ENCODE measurements around the gene CCL25.
"Not testable (repeated sequence)": the region's sequence is repeated elsewhere in the genome, so short reads cannot be mapped to it uniquely, and the experiment has no call there.

Gene CCL25

DNA sequence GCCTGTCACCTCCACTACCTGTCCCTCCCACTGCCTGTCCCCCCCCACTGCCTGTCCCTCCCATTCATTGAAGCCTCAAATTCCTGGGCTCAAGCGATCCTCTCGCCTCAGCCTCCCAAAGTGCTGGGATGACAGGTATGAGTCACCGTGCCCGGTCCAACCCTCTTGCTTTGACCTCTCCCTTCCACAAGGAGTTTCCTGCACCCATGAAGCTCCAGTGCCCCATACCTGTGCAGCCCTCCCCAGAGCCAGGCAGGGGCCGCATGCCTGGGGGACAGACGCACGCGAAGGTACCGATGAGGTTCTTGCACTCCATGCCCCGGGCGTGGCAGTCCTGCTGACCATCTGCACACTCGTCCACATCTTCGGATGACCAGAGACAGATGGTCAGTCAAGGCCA lies 34.3 kb downstream of the CCL25 start:
- DNase-seq, result no peak

DNA sequence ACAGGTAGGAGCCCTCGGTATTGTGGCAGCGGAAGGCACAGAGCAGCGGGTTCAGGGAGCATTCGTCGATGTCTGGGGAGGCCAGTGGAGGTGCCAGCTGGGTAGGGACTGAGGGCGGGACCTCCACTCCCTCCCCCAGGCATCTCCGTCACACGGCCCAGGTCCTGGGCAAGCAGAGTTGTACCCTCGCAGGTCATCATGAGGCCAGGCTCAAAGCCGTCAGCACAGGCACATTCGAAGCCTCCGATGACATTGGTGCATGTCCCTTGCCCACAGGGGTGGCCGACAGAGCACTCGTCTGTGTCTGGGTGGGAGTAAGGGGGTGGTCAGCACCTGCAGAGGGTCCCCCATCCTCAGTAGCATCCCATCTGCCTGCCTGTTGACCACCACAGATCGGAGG lies 35.3 kb downstream of the CCL25 start:
- no peak for DNase-seq

DNA sequence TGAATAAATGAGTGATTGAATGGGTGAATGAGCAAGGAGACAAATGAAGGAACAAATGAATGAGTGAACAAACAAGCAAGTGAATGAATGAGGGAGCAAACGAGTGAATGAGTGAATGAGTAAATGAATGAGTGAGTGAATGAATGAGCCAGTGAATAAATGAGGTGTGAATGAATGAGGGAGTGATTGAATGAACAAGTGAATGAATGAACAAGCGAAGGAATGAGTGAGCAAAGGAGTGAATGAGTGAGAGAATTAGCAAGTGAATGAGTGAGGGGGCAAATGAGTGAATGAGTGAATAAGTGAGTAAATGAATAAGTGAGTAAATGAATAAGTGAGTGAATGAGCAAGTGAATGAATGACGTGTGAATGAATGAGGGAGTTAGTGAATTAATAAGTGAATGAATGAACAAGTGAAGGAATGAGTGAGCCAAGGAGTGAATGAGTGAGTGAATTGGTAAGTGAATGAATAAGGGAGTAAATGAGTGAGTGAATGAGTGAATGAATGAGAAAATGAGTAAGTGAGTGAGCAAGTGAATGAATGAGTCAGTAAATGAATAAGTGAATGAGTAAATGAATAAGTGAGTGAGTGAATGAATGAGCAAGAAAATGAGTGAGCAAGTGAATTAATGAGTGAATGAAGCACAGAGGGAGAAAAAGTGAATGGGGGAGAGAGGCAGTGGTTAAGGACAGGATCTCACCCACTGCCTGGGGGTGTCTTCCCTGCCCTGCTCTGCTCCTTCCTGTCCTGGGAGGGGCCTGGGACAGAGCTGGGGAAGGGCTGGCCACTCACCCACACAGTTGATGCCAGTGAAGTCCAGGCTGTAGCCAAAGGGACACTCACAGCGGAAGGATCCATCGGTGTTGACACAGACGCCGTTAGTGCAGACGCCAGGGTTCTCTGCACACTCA lies 36.4 kb downstream of the CCL25 start:
- no peak for DNase-seq

DNA sequence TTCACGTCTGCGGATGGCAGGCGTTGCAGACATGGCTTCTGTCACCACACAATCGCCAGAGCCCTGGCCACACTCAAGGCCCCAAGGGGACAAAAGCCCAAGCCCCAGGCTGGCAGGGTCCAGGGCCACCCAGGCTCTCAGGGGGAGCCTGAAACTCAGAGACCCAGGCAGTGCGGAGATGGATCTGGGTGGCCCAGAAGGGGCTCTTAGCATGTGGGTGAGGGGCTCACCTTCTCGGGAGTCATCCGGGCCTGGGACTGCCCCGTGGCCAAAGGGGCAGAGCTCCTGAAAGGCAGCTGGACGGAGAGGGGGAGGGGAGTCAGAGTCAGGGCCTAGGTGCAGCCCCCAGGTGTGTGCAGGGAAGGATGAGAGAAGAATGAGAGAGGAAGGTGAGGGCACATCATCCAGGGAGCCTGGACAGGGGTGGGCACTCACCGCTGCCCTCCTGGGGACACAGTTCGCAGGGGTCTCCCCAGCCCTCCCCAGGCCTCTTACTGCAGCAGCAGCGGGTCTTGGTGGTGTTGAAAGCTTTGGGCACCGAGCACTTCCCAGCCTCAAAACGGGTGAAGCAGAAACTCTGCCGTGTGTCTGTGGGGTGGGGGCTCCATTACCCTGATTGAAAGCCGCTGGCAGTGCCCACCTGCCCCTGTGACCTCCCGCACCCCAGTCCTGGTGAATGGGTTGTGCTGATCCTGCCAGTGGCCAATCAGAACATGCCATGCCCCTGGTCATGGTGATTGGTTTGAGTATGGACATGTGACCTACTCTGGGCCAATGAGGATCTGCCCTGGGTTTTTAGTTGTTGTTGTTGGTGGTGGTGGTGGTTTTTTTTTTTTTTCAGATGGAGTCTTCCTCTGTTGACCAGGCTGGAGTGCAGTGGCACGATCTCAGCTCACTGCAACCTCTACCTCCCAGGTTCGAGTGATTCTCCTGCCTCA lies 37.4 kb downstream of the CCL25 start:
- no peak for DNase-seq

DNA sequence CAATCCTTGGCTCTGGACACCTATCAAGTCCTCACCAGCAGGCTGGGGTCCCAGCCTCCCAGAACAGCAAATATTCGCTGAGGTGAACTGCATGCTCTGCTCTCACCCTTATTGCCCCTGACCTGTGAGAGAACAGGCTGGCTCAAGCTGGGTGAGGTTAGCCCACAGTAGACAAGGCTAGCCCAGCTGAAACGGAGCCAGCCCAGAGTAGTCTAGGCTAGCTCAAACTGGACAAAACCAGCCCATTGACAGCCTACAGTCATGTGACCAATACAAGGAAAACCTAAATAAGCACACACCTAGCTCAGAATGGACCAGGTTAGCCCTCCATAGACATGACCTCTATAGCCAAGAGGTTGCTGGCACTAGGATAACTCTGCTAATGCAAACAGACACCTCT lies 38.4 kb downstream of the CCL25 start:
- DNase-seq, result no peak

DNA sequence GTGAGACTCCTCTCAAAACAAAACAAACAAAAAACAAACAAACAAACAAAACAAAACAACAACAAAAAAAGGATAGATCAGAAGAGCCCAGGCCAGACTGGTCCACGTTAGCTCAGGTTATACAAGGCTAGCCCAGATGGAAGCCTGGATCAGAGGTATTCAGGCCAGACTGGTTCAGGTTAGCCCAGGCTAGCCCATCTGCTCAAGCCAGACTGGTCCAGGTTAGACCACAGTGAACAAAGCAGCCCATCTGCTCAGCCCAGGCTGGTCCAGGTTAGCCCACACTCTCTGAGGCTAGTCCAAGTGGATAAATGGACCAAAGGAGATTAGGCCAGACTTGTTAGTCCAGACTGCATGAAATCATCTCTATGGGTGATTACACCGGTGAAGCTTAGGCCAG lies 41.2 kb downstream of the CCL25 start:
- no peak for DNase-seq

DNA sequence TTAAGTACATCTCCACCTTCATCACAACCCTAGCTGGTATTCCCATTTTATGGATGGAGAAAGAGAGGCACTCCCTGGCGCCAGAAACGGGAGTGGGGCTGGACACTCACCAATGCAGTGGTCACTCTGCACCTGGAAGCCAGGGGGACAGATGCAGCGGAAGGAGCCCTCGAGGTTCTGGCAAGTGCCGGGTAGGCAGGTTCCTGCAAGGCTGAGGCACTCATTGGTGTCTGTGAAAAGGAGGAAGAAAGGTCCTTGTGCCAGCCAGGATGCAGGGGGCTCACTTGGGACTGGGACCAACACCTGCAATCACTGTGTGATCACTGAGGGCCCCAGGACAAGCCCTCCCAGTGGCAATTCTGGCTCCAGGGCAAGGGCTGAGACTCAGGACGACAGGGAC lies 41.8 kb downstream of the CCL25 start:
- DNase-seq, result no peak

DNA sequence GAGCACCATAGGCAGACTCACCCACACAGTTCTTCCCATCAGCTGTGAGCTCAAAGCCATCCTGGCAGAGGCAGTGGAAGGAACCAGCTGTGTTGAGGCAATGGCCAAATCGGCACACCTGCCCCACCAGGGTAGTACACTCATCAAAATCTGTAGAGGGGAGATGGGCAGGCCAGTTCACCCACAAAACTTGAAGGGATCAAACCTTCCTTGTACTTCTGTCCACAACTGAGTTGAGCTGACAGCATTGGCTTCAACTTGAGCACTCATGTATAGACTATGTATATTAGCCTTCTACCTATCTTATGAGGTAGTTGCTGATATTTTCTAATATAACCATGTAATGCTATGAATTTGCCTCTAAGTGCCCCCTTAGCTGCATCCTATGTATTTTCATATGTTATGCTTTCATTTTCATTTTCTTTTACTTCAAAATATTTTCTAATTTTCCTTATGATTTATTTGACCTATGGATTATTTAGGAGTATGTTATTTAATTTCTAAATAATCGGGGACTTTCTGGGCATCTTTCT lies 42.9 kb downstream of the CCL25 start:
- no peak for DNase-seq

DNA sequence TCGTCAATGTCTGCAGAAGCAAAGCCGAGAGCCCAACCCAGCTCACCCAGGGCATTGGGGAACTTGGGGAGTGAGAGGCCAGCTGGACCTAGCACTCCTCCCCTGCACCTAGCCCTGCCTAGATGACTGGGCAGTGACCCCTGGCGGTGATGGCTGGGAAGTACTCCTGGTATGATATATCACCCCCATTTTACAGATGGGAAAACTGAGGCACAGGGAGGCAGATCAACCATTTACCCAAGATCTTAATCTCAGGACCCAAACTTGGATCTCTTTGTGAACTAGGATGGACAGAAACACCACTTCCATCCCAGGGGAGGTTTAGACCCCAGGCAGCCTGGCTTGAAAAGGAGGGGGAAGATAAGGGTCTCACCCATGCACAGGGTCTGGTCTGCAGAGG lies 43.5 kb downstream of the CCL25 start:
- no peak for DNase-seq

DNA sequence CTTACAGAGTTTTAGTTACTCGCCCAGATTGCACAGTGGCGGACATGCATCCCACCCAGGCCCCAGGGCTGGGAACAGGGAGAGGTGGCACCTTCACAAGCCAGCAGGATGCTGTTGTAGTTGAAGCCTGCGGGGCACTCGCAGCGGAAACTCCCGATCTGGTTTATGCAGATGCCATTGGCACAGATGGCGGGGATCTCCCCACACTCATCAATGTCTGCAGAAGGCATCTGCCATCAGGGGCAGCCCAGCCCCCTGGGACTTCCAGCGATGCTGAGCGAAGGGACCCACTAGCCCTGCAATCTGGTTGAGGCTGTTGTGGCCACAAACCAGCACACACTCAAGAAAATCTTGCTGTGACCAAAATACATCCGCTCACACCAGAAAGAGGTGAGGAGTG lies 44.6 kb downstream of the CCL25 start:
- no peak for DNase-seq

DNA sequence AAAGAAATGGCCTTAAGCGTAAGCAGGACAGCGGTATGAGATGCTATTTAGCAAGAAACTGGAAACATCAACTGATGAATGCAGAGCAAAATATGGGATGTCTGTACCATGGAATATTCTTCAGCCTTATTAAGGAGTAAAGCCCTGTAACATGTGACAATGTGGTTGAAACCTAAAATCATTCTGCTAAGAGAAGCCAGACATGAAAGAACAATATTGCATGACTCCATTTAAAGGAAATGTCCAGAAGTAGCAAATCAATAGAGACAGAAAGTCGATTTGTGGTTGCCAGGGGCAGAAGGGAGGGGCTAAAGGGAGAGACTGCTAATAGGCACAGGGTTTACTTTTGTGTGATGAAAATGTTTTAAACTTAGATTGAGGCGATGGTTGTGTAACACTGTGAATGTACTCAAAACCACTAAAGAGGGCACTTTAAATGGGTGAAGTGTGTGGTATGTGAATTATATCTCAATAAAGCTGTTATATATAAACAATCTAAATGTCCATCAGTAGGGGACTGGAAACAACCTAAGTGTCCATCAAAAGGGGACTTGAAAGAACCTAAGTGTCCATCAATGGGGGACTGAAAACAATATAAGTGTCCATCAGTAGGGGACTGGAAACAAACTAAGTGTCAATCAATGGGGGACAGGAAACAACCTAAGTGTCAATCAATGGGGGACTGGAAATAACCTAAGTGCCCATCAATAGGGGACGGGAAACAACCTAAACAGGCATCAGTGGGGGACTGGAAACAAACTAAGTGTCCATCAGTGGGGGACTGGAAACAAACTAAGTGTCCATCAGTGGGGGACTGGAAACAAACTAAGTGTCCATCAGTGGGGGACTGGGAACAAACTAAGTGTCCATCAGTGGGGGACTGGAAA lies 45.4 kb downstream of the CCL25 start:
- no peak for DNase-seq

DNA sequence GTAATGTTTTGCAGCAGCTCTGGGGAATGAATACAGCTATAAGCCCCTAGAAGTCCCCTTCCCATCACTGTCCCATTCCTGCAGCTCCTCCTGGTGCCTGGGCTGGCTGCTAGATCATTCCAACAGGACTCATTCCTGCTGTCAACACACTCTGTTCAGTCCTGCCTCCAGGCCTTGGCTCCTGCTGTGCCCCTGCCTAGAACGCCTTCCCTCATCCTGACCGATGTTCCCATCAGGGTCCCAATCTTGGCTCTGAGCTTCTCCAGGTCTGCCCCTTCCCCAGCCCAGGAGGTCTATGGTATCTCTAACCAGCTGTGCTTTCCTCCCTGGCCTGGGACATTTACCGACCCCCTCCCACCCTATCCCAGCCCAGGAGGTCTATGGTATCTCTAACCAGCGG lies 48.8 kb downstream of the CCL25 start:
- DNase-seq, result no peak

DNA sequence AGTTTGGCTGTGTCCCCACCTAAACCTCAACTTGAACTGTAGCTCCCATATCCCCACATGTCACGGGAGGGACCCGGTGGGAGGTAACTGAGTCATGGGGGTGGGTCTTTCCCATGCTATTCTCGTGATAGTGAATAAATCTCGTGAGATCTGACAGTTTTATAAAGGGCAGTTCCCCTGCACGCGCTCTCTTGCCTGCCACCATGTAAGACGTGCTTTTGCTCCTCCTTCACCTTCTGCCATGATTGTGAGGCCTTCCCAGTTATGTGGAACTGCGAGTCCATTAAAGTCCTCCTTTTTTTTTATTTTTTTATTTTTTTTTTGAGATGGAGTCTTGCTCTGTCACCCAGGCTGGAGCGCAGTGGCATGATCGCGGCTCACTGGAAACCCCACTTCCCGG lies 49.4 kb downstream of the CCL25 start:
- not testable (repeated sequence) for DNase-seq

DNA sequence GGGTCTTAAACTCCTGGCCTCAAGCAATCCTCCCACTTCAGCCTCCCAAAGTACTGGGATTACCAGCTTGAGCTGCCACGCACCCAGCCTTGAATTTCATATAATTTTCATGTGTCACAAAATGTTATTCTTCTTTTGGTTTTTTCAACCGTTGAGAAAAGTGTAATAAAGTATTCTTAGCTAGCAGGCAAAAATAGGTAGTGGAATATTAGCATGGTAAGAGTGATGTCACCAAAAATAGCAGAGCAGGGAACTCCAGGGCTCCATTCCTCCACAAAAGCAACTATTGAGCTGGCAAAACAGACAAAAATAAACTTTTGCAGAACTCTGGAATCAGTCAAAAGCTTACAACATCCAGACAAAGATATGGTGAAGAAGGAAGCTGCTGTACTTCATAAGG lies 52.9 kb downstream of the CCL25 start:
- DNase-seq, result no peak

DNA sequence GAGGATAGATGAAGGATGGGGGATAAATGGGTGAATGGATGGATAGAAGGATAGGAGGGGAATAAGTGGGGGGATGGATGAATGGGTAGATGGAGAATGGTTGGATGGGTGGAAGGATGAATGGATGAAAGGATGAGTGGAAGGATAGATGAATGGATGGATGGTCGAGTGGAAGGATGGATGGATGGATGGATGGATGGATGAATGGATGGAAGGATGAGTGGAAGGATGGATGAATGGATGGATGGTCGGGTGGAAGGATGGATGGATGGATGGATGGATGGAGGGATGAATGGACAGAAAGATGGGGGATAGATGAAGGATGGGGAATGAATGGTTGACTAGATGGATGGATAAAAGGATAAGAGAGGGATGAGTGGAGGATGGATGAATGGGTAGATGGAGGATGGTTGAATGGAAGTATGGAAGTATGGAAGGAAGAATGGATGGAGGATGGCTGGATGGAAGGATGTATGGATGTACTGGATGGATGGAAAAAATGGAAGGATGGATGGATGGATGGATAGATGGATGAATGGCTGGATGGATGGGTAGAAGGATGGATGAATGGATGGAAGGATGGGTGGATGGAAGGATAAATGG lies 54.8 kb downstream of the CCL25 start:
- DNase-seq, result no peak

DNA sequence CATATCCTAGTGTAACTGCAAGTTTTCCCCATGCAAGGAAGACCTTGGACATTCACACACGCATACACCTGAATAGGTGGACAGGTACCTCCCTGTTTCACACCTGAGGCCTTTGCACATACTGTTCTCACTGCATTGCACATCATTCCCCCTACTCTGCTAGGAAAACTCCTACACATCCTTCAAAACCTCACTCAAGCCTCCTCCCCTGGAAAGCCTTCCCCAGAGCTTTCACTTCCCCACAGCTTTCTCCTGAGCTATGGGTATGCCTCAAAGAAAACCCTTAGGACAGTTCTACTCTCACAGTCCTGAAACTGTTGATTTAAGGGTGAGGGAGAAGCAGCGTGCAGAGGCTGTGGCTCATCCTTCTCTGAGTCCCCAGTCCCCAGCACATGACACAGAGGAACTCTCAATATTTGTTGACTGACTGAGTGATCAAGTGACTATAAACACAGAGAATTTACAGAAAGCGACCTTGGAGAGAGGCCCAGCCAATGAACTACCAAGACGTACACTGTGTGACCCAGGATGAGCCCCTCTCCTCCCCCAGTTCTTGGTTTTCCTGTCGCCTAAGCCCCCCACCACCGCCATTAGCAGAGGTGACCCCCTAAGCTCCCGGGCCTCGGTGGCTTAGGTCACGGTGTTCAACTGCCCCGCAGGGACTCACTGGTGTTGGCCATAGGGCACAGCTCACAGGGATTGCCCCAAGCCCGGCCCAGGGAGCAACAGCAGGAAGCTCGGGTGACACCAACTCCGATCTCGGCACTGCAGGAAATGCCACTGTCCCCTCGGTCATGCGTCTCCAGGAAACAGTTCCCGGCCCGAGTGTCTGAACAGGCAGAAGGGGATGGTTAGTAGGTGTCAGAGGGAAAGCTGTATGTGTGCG lies 56.2 kb downstream of the CCL25 start:
- DNase-seq, result no peak

DNA sequence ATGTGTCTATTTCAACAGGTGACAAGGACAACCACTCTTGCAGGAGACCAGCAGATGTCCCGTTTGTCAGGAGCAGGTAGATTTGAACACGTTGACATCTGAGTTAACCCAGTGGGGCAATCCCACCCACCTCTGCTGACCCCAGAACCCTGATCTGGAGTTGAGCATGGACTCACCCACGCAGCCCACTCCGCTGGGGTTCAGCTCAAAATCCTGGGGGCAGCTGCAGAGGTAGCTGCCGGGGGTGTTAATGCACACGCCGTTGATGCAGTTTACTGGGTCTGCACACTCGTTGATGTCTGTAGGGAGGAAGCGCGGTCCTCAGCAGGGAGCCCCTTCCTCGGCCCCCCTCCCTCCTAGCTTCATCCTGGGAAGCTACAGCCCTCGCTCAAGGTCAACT lies 56.9 kb downstream of the CCL25 start:
- DNase-seq, result no peak

DNA sequence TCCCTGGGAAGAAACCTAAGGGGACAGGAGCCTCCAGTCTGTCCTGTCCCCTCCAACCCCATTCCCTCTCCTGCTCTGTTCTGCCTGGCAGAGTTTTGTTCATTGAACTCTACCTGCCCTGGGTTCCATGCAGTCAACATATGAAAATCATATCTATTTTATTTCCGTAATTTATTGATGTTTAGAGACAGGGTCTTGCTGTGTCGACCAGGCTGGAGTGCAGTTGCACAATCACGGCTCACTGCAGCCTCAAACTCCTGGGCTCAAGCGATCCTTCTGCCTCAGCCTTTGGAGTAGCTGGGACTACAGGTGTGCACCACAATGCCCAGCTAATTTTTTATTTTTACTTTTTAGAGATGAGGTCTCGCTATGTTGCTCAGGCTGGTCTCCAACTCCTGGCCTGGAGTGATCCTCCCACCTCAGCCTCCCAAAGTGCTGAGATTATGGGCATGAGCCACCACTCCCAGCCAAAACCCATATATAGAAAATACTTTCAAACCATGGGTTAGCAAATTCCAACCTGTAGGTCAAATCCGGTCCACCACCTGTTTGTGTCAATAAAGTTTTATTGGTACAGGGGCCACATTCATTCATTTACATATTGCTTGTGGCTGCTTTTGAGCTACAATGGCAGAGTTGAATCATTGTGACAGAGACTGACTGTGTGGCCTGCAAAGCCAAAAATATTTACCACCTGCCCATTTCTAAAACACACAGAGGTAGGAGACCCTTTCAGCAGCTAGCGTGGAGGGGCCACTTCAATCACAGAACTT lies 57.5 kb downstream of the CCL25 start:
- DNase-seq, result no peak

DNA sequence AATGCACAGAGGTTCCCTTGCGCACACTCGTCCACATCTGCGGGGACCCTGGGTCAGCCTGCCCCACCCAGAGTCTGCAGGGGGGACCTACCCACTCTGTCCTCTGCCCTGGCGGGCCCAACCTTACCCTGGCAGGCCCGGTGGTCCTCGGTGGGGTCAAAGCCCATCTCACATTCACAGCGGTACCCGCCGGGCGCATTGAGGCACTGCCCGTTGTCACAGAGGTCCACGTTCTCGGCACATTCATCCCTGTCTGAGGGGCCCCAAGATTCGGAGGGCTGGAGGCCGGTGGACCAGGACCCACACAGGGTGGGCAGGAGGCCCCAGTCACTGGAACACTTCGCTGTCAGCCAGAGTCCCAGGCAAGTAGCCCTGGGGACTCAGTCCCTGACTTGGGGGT lies 58.4 kb downstream of the CCL25 start:
- no peak for DNase-seq

DNA sequence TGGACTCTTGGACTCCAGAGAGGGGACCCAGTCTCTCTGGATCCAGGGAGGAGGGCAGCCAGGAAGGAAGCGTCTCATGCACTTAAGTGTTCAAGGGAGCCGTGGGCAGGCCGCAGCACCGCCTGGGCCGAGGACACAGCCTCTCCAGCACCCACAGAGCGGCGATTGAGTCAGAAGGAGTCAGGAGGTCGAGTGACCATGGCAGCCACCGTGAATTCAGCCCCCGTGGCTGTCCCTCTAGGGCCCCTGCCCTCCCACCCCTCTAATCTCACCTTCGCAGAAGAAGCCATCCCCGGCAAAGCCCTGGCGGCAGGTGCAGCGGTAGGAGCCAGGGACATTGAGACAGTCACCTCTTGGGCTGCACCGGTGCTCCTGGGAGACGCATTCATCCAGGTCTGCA lies 58.8 kb downstream of the CCL25 start:
- DNase-seq, result no peak

Data from T-helper 2 cell (primary cell).